ENCODE data around the gene RNASE12.

The RNASE12 gene

DNA sequence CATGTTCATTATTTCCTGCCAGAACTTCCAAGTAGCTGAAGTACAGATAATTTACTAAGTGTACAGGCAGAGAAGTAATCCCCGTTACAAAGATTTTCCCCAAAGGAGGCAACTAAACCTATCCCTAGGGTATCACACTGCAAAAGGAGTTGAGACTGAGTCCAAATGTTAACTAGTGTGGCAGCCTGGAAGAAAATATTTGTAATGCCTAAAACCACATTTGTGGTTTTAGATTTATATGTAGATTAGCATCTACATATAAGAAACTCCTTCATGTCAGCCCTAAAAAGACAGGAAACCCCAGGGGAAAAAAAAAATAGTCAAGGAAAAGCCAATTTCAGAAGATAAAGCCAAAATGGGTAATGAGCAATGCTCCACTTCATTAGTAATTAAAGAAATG is 1.4 kb upstream of the RNASE12 start:
- TF ChIP-seq, protein P1, sequence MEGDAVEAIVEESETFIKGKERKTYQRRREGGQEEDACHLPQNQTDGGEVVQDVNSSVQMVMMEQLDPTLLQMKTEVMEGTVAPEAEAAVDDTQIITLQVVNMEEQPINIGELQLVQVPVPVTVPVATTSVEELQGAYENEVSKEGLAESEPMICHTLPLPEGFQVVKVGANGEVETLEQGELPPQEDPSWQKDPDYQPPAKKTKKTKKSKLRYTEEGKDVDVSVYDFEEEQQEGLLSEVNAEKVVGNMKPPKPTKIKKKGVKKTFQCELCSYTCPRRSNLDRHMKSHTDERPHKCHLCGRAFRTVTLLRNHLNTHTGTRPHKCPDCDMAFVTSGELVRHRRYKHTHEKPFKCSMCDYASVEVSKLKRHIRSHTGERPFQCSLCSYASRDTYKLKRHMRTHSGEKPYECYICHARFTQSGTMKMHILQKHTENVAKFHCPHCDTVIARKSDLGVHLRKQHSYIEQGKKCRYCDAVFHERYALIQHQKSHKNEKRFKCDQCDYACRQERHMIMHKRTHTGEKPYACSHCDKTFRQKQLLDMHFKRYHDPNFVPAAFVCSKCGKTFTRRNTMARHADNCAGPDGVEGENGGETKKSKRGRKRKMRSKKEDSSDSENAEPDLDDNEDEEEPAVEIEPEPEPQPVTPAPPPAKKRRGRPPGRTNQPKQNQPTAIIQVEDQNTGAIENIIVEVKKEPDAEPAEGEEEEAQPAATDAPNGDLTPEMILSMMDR (IDR thresholded peaks at IDR 0.05; ENCODE audit: insufficient read depth, low read length, poor library complexity, severe bottlenecking): no peak
- peaks cover 1% of the 10 kb centered on the region for H3K27me3 ChIP-seq (replicated peaks; ENCODE audit: control insufficient read depth, insufficient read depth, low read length)
- no peak overlapping the region for H3K4me3 ChIP-seq (replicated peaks; ENCODE audit: low read depth, low read length)
- H3K36me3 ChIP-seq (ENCODE audit: control insufficient read depth, insufficient read depth, low read length): no peaks in the 10 kb centered on the region
- DNase-seq (ENCODE audit: extremely low read depth, insufficient read length): no peak

DNA sequence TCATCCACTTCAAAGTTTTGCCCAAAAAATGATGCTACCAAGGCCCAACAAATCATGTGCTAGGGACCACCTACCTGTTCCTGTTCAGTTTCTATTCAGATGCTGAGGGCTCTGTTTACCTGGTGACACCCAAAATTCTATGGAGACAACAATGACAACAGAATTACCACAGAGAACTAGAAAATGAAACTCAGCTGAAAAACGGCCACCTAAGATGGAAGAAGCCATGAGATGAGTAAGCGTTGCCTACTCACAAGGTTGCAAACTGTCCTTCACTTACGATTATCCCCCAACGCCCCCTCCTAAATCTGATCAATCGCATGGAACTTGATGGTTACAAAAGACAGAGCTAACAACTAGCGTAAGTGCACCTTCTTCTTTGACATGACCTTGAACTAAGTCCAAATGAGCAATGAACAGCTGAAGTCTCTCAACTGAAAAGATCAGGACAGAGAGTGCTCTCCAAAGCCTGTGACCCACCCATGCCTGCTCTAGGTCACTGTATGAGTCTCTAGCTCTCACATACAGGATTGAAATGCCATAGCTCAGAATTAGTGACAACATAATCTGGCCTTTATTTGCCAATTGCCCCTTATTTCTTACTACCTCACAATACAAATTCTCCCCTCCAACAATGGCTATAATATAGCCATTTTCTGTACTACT is 3.6 kb downstream of the RNASE12 start, which contains the start of gene RNASE11:
TSS of gene RNASE11 (minus strand) at position 513 of the 666 bp plus-strand sequence.
- TF ChIP-seq, protein P1 (IDR thresholded peaks at IDR 0.05; ENCODE audit: insufficient read depth, low read length, poor library complexity, severe bottlenecking): no peak
- H3K36me3 ChIP-seq (ENCODE audit: control insufficient read depth, insufficient read depth, low read length): no peaks in the 10 kb centered on the region
- no peak within 1 kb of the TSS for H3K4me3 ChIP-seq (replicated peaks; ENCODE audit: low read depth, low read length)
- DNase-seq (ENCODE audit: extremely low read depth, insufficient read length): no peak
- H3K27me3 ChIP-seq (replicated peaks; ENCODE audit: control insufficient read depth, insufficient read depth, low read length): peaks cover 1% of the 10 kb centered on the region

DNA sequence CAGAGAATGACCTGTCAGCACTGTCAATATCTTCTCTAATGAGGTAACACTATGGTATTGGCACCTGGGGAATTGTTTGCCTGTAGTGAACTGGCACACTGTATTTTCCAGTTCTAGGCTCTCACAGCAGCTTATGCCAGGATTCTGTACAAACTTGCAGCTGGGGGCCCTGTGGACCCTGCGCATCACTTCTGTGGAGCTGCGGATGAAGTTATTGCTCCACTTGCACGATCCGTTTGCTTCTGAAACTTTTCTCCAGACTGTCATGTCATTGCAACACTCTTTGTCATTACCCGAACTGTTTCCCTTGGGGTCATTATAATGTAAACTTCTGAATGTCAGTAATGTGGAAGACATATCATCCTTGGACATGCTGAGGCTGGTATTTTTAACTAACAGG is 7.3 kb downstream of the RNASE12 start:
- H3K4me3 ChIP-seq (replicated peaks; ENCODE audit: low read depth, low read length): no peak overlapping the region
- H3K27me3 ChIP-seq (replicated peaks; ENCODE audit: control insufficient read depth, insufficient read depth, low read length): no peaks in the 10 kb centered on the region
- no peak for DNase-seq (ENCODE audit: extremely low read depth, insufficient read length)
- TF ChIP-seq, protein P1 (IDR thresholded peaks at IDR 0.05; ENCODE audit: insufficient read depth, low read length, poor library complexity, severe bottlenecking): no peak
- no peaks in the 10 kb centered on the region for H3K36me3 ChIP-seq (ENCODE audit: control insufficient read depth, insufficient read depth, low read length)

DNA sequence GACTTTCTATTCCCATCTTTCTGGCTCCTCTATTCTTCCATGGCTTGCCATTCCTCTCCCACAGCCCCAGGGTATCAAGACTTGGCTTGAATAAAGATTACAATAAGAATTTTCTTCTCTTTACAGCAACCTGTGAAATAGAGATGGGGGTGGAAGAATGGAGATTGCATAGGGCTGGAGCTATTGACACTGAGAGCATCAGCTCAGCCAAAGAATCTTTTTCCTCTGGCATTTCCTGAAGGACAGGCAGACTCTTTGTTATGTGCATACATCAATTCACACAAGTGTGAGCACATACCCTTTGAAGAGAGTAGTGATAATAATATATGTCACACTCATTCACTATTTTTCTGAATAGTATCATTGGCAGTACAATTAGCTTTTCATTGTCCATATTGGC is 8.0 kb downstream of the RNASE12 start:
- Histone ChIP-seq H3K4me3 (replicated peaks; ENCODE audit: low read depth, low read length) (no peak overlapping the region), H3K27me3 (replicated peaks; ENCODE audit: control insufficient read depth, insufficient read depth, low read length) (no peaks in the 10 kb centered on the region), H3K36me3 (ENCODE audit: control insufficient read depth, insufficient read depth, low read length) (no peaks in the 10 kb centered on the region)
- TF ChIP-seq, protein P1 (IDR thresholded peaks at IDR 0.05; ENCODE audit: insufficient read depth, low read length, poor library complexity, severe bottlenecking): no peak
- no peak for DNase-seq (ENCODE audit: extremely low read depth, insufficient read length)

DNA sequence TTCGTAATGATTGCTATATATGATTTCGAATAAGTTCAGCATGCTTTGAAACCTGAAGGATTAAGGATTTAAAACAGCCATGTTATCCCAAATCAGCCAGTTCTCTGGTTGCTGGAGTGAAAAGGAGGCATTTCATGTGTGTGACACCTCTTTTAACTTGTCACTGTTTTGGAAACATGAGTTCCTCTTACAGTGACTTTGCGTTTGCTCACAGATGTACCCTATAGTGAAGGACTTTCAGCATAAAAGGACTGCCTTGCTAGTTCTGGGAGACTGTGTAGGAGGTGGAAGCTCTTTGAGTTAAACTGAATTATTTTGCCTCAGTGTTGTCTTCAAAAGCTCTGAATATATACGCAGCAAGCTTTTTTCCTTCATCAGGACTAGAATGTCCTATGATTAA is 10.9 kb downstream of the RNASE12 start:
- Histone ChIP-seq H3K27me3 (replicated peaks; ENCODE audit: control insufficient read depth, insufficient read depth, low read length) (no peaks in the 10 kb centered on the region), H3K4me3 (replicated peaks; ENCODE audit: low read depth, low read length) (no peak overlapping the region), H3K36me3 (ENCODE audit: control insufficient read depth, insufficient read depth, low read length) (no peaks in the 10 kb centered on the region)
- no peak for DNase-seq (ENCODE audit: extremely low read depth, insufficient read length)
- TF ChIP-seq, protein P1 (IDR thresholded peaks at IDR 0.05; ENCODE audit: insufficient read depth, low read length, poor library complexity, severe bottlenecking): no peak

Data from GM06990 (cell line).